Left cardiac atrium (tissue), 4 donors: ENCODE results near the gene TRA2B. TPM values are rescaled to one million over a fixed set of nuclear protein-coding genes. Genes with fewer than 3 reads are reported as not detected.

ENCODE experiments used
- ATAC-seq, 2 donors: fragments of 200-7000 bp; cut with Tn5 transposase; one replicate each; pipeline ENCODE4 v1.9.1; 2020; ENCODE audit warnings: mild to moderate bottlenecking in 2 of 2, moderate library complexity in 2 of 2
- DNase-seq: peaks from one replicate; pipeline ENCODE4 v3.0.0-alpha.2; 2020
- intact Hi-C, 2 donors: fragments of 100-400 bp; cut with DNase I; formaldehyde crosslinking; loops; one replicate each; pipeline versions ENCODE4 v1.14.1 to v1.15.1; 2022 to 2023
- long read RNA-seq: library from polyadenylated mRNA; unstranded; transcript quantifications from one replicate; pipeline ENCODE4 v2.0.0, GENCODE V29; 2021
- total RNA-seq, 2 donors: library from RNA; stranded (reverse); fragmentation: NEBNext Ultra II Directional; extraction: Animal tissue kit (Norgen Biotek cat#: 25700); gene quantifications; one replicate each; pipeline ENCODE4 v1.2.1, GENCODE V29; 2021
- donor health status: DM: no; HTN: yes; CAD: no.
- donor health status: DM: no; HTN: yes; CAD: no; lungs with severe emphysema.
- donor health status: DM: yes; HTN: yes; CAD: no.
- donor health status: Dilated cardiomyopathy.

Gene TRA2B
- total RNA-seq: 10 to 100 TPM; 56.3 to 71.8 TPM
- long read RNA-seq, transcript TRA2B-205 (9 exons, 2,952 nt): major isoform, 14 of 18 reads
- long read RNA-seq, partial matches to known transcripts: 2 of 18 reads
- long read RNA-seq, other reads (novel, unspliced or antisense): 1 of 18 reads

- intact Hi-C loops: loop anchor here in 1 of 2 donors (10.0 kb wide), 1 partner anchor 113 kb away; the partner anchor contains the start of gene IGF2BP2
- ATAC-seq (peak; percentile 99), DNase-seq (peak; percentile 99)
Measured at GRCh38 chr3:185937689-185938374, at the start of gene TRA2B. TSS of gene TRA2B (minus strand) at chr3:185938014. CDS start at chr3:185937860, 154 bp downstream.

- no peak for DNase-seq
- ATAC-seq: no peak
- intact Hi-C loops: loop anchor here (5.0 to 10.0 kb wide), 3 partner anchors 259 to 629 kb away; partner anchors contain the start of gene AHSG (in 1 of the 2)
Measured at GRCh38 chr3:185986198-185986777, 48.5 kb upstream of the TRA2B start.

GRCh38 chr3:185984203-185984602 is 46.4 kb upstream of the TRA2B start:
- DNase-seq (no peak), ATAC-seq (peak; percentile 10 to 14)
- intact Hi-C loops: loop anchor here (5.0 to 10.0 kb wide), 4 partner anchors 261 to 631 kb away; partner anchors contain the start of gene AHSG (in 1 of the 2)

GRCh38 chr3:185983495-185984141 is 45.8 kb upstream of the TRA2B start:
- DNase-seq (peak; percentile 56), ATAC-seq (peak; percentile 92 to 93)
- intact Hi-C loops: loop anchor here (2.0 to 10.0 kb wide), 5 partner anchors 259 to 631 kb away; partner anchors contain the start of gene AHSG (in 1 of the 2)

- ATAC-seq: no peak
- intact Hi-C loops: loop anchor here (2.0 to 10.0 kb wide), 5 partner anchors 260 to 632 kb away; partner anchors contain the start of gene AHSG (in 1 of the 2)
Measured at GRCh38 chr3:185982632-185983031, 44.8 kb upstream of the TRA2B start.

GRCh38 chr3:185981621-185982020 is 43.8 kb upstream of the TRA2B start:
- ATAC-seq (no peak), DNase-seq (no peak)
- intact Hi-C loops: loop anchor here (2.0 to 10.0 kb wide), 5 partner anchors 261 to 633 kb away; partner anchors contain the start of gene AHSG (in 1 of the 2)

More at GRCh38 chr3:185982632-185983031, 44.8 kb upstream of the TRA2B start:
- no peak for DNase-seq

GRCh38 chr3:185979721-185980121 is 41.9 kb upstream of the TRA2B start:
- intact Hi-C loops: loop anchor here (5.0 to 10.0 kb wide), 4 partner anchors 265 to 635 kb away; partner anchors contain the start of gene AHSG (in 1 of the 2)

GRCh38 chr3:185978516-185978915 is 40.7 kb upstream of the TRA2B start:
- ATAC-seq: no peak
- intact Hi-C loops: no loop called here

More at GRCh38 chr3:185979721-185980121, 41.9 kb upstream of the TRA2B start:
- DNase-seq: no peak
- ATAC-seq: no peak

GRCh38 chr3:185977679-185978040 is 39.8 kb upstream of the TRA2B start:
- intact Hi-C loops: no loop called here
- ATAC-seq: no peak
- DNase-seq: no peak

More at GRCh38 chr3:185978516-185978915, 40.7 kb upstream of the TRA2B start:
- no peak for DNase-seq

GRCh38 chr3:185976977-185977678 is 39.3 kb upstream of the TRA2B start:
- DNase-seq: peak; percentile 85
- peak; percentile 41 to 81 for ATAC-seq
- intact Hi-C loops: no loop called here

- ATAC-seq: no peak
Measured at GRCh38 chr3:185976100-185976499, 38.3 kb upstream of the TRA2B start.

GRCh38 chr3:185971579-185971978 is 33.8 kb upstream of the TRA2B start:
- intact Hi-C loops: no loop called here
- ATAC-seq: no peak
- no peak for DNase-seq

More at GRCh38 chr3:185976100-185976499, 38.3 kb upstream of the TRA2B start:
- no peak for DNase-seq
- intact Hi-C loops: no loop called here

- DNase-seq (no peak), ATAC-seq (no peak)
- intact Hi-C loops: no loop called here
Measured at GRCh38 chr3:185968168-185968567, 30.4 kb upstream of the TRA2B start.

GRCh38 chr3:185966655-185967054 is 28.8 kb upstream of the TRA2B start:
- ATAC-seq (no peak), DNase-seq (no peak)
- intact Hi-C loops: no loop called here

- intact Hi-C loops: no loop called here
- no peak for DNase-seq
- ATAC-seq: no peak
Measured at GRCh38 chr3:185965496-185965895, 27.7 kb upstream of the TRA2B start.

GRCh38 chr3:185961675-185962232 is 23.9 kb upstream of the TRA2B start:
- ATAC-seq (no peak), DNase-seq (no peak)
- intact Hi-C loops: no loop called here

GRCh38 chr3:185960522-185961288 is 22.9 kb upstream of the TRA2B start:
- intact Hi-C loops: no loop called here
- DNase-seq: no peak
- ATAC-seq: peak in 1 of 2 donors; percentile 13
